WTC11 (cell line): ENCODE measurements around the gene CNTN1. TPM values are rescaled to one million over a fixed set of nuclear protein-coding genes. Genes with fewer than 3 reads are reported as not detected.

Experiments used
- ATAC-seq: fragments of 200-7000 bp; cut with Tn5 transposase; 2 replicates; pipeline ENCODE4 v1.10.0; 2021; ENCODE audit warnings: mild to moderate bottlenecking, moderate library complexity
- CTCF ChIA-PET: fragments of 300-600 bp; sonication (Branson Sonifier 250); formaldehyde crosslinking; loops from one replicate; lab custom pipeline; 2021; ENCODE audit warnings: antibody characterized with exemption; lab: Charles Lee
- POLR2A ChIA-PET: fragments of 350-600 bp; sonication (Branson Sonifier 250); formaldehyde crosslinking; loops from one replicate; lab custom pipeline; 2021; ENCODE audit warnings: antibody characterized with exemption; lab: Charles Lee
- DNase-seq: peaks from one replicate; pipeline ENCODE4 v3.0.0; 2021; ENCODE audit warnings: low spot score
- H3K27ac Mint-ChIP-seq: 2 replicates; pipeline ENCODE4 v1.8.0; 2021; ENCODE audit warnings: mixed read lengths
- H3K27me3 Mint-ChIP-seq: 2 replicates; pipeline ENCODE4 v1.8.0; 2021; ENCODE audit warnings: low read depth, mild to moderate bottlenecking, moderate library complexity, mixed read lengths
- H3K36me3 Mint-ChIP-seq: 2 replicates; pipeline ENCODE4 v1.8.0; 2021; ENCODE audit warnings: mixed read lengths
- H3K4me1 Mint-ChIP-seq: 2 replicates; pipeline ENCODE4 v1.8.0; 2022; ENCODE audit warnings: mixed read lengths
- H3K4me3 Mint-ChIP-seq: 2 replicates; pipeline ENCODE4 v1.8.0; 2021; ENCODE audit warnings: mild to moderate bottlenecking, moderate library complexity, mixed read lengths
- H3K9me3 Mint-ChIP-seq: 2 replicates; pipeline ENCODE4 v1.8.0; 2021; ENCODE audit warnings: mixed read lengths
- AFF4 ChIP-seq: sonication (generic); formaldehyde crosslinking; IDR thresholded peaks from 2 replicates; pipeline ENCODE4 v1.8.1; 2023; ENCODE audit warnings: mild to moderate bottlenecking, missing genetic modification reagents, borderline replicate concordance
- ARID4B ChIP-seq: sonication (generic); formaldehyde crosslinking; IDR thresholded peaks from 2 replicates; pipeline ENCODE4 v1.8.0; 2023; ENCODE audit warnings: missing genetic modification reagents, mild to moderate bottlenecking, borderline replicate concordance
- ATF1 ChIP-seq: sonication (generic); formaldehyde crosslinking; IDR thresholded peaks from 2 replicates; pipeline ENCODE4 v1.8.1; 2023; ENCODE audit warnings: mild to moderate bottlenecking, moderate library complexity, missing genetic modification reagents
- CREB1 ChIP-seq: sonication (generic); formaldehyde crosslinking; IDR thresholded peaks from 2 replicates; pipeline ENCODE4 v1.8.0; 2023; ENCODE audit warnings: mild to moderate bottlenecking, missing genetic modification reagents
- ELF4 ChIP-seq: sonication (generic); formaldehyde crosslinking; IDR thresholded peaks from 2 replicates; pipeline ENCODE4 v1.8.1; 2022; ENCODE audit warnings: low read depth, mild to moderate bottlenecking, moderate library complexity, missing genetic modification reagents
- EMX1 ChIP-seq: fragments of 250-450 bp; sonication (Bioruptor Pico); IDR thresholded peaks from 2 replicates; pipeline ENCODE4 v1.8.0; 2021; ENCODE audit warnings: mild to moderate bottlenecking
- ERG ChIP-seq: fragments of 250-450 bp; sonication (Bioruptor Pico); IDR thresholded peaks from 2 replicates; pipeline ENCODE4 v1.8.0; 2021; ENCODE audit warnings: mild to moderate bottlenecking
- ESRRA ChIP-seq: sonication (generic); formaldehyde crosslinking; IDR thresholded peaks from 2 replicates; pipeline ENCODE4 v1.8.1; 2022; ENCODE audit warnings: mild to moderate bottlenecking, missing genetic modification reagents, borderline replicate concordance
- FOXJ3 ChIP-seq: sonication (generic); formaldehyde crosslinking; IDR thresholded peaks from 2 replicates; pipeline ENCODE4 v1.9.0; 2021; ENCODE audit warnings: missing genetic modification reagents, mild to moderate bottlenecking, borderline replicate concordance
- FOXK1 ChIP-seq: sonication (generic); formaldehyde crosslinking; IDR thresholded peaks from 2 replicates; pipeline ENCODE4 v1.8.0; 2022; ENCODE audit warnings: mild to moderate bottlenecking, moderate library complexity, missing genetic modification reagents
- FOXP4 ChIP-seq: sonication (generic); formaldehyde crosslinking; IDR thresholded peaks from 2 replicates; pipeline ENCODE4 v1.8.0; 2022; ENCODE audit warnings: mild to moderate bottlenecking, missing genetic modification reagents
- IRF1 ChIP-seq: sonication (generic); formaldehyde crosslinking; IDR thresholded peaks from 2 replicates; pipeline ENCODE4 v1.8.0; 2023; ENCODE audit warnings: missing genetic modification reagents
- KAT7 ChIP-seq: sonication (generic); formaldehyde crosslinking; IDR thresholded peaks from 2 replicates; pipeline ENCODE4 v1.8.1; 2023; ENCODE audit warnings: missing genetic modification reagents, mild to moderate bottlenecking, borderline replicate concordance
- NFE2L1 ChIP-seq: sonication (generic); formaldehyde crosslinking; IDR thresholded peaks from 2 replicates; pipeline ENCODE4 v1.8.1; 2023; ENCODE audit warnings: missing genetic modification reagents
- NR2C2 ChIP-seq: sonication (generic); formaldehyde crosslinking; IDR thresholded peaks from 2 replicates; pipeline ENCODE4 v1.8.0; 2022; ENCODE audit warnings: mild to moderate bottlenecking, missing genetic modification reagents
- SMAD3 ChIP-seq: sonication (generic); formaldehyde crosslinking; IDR thresholded peaks from 2 replicates; pipeline ENCODE4 v1.8.0; 2022; ENCODE audit warnings: missing genetic modification reagents, mild to moderate bottlenecking, borderline replicate concordance
- USF2 ChIP-seq: sonication (generic); formaldehyde crosslinking; IDR thresholded peaks from 2 replicates; pipeline ENCODE4 v1.8.1; 2023; ENCODE audit warnings: mild to moderate bottlenecking, missing genetic modification reagents, moderate library complexity
- ZNF121 ChIP-seq: sonication (generic); formaldehyde crosslinking; IDR thresholded peaks from 2 replicates; pipeline ENCODE4 v1.8.0; 2023; ENCODE audit warnings: missing genetic modification reagents
- ZNF263 ChIP-seq: sonication (generic); formaldehyde crosslinking; IDR thresholded peaks from 2 replicates; pipeline ENCODE4 v1.8.1; 2022; ENCODE audit warnings: low read depth, mild to moderate bottlenecking, moderate library complexity, missing genetic modification reagents
- ZNF416 ChIP-seq: fragments of 250-450 bp; sonication (Bioruptor Pico); IDR thresholded peaks from 2 replicates; pipeline ENCODE4 v1.9.0; 2021; ENCODE audit warnings: mild to moderate bottlenecking, inconsistent platforms
- ZSCAN18 ChIP-seq: fragments of 250-450 bp; sonication (Bioruptor Pico); IDR thresholded peaks from 2 replicates; pipeline ENCODE4 v2.1.2; 2022; ENCODE audit warnings: mild to moderate bottlenecking, moderate library complexity
- total RNA-seq: library from RNA; stranded (reverse); gene quantifications from 3 replicates; pipeline ENCODE4 v1.2.3, GENCODE V29; 2021

CNTN1 gene
- total RNA-seq, 1 experiment from 2014 or later = 16.9 TPM

GRCh38 chr12:41045509-41045908 lies 353.3 kb downstream of the CNTN1 start:
- no peak for DNase-seq
- TF ChIP-seq IRF1 (CRISPR knock-in tag) (no peak), AFF4 (CRISPR knock-in tag) (no peak), ZSCAN18 (no peak), ZNF263 (CRISPR knock-in tag) (no peak), ESRRA (CRISPR knock-in tag) (no peak), USF2 (no peak), FOXJ3 (CRISPR knock-in tag) (no peak), KAT7 (CRISPR knock-in tag) (no peak), CREB1 (no peak), NR2C2 (no peak)
- TF ChIP-seq, all 79 proteins: peak for 0
- no peaks in the 10 kb centered on the region for H3K4me1 Mint-ChIP-seq
- no peaks in the 10 kb centered on the region for H3K36me3 Mint-ChIP-seq
- H3K27ac Mint-ChIP-seq = no peak overlapping the region
- no peaks in the 10 kb centered on the region; the same call in 1 of the 2 replicates for H3K9me3 Mint-ChIP-seq
- no peak for ATAC-seq
- POLR2A ChIA-PET = no interaction called here
- no peak overlapping the region for H3K4me3 Mint-ChIP-seq
- CTCF ChIA-PET = no interaction called here
- H3K27me3 Mint-ChIP-seq = no peaks in the 10 kb centered on the region

GRCh38 chr12:41049033-41049432 lies 356.8 kb downstream of the CNTN1 start:
- Mint-ChIP-seq H3K4me3 (no peak overlapping the region), H3K9me3 (no peaks in the 10 kb centered on the region; the same call in 1 of the 2 replicates), H3K36me3 (no peaks in the 10 kb centered on the region), H3K27me3 (no peaks in the 10 kb centered on the region), H3K4me1 (no peaks in the 10 kb centered on the region), H3K27ac (no peak overlapping the region)
- CTCF ChIA-PET = no interaction called here
- ATAC-seq = no peak
- no peak for DNase-seq
- POLR2A ChIA-PET = no interaction called here
- TF ChIP-seq SMAD3 (no peak), ERG (CRISPR knock-in tag) (no peak), ZNF121 (CRISPR knock-in tag) (no peak), FOXP4 (no peak), ATF1 (CRISPR knock-in tag) (no peak), NFE2L1 (CRISPR knock-in tag) (no peak), EMX1 (CRISPR knock-in tag) (no peak), FOXK1 (CRISPR knock-in tag) (no peak), ARID4B (CRISPR knock-in tag) (no peak), ZNF416 (CRISPR knock-in tag) (no peak), ELF4 (CRISPR knock-in tag) (no peak), NR2C2 (no peak)
